GM18868 (cell line): ENCODE results near the gene CCT2.
"Not testable (repeated sequence)": the region's sequence is repeated elsewhere in the genome, so short reads cannot be mapped to it uniquely, and the experiment has no call there.

ENCODE experiments used
- ATAC-seq: cut with Tn5 transposase; IDR thresholded peaks from one replicate; pipeline ENCODE4 v1.9.1; 2021; ENCODE audit warnings: mild to moderate bottlenecking, moderate library complexity; ENCODE audit not compliant: unreplicated experiment

CCT2 gene

GRCh38 chr12:69588527-69588926 lies 3.3 kb downstream of the CCT2 start:
- no peak for ATAC-seq

GRCh38 chr12:69589082-69589481 lies 3.8 kb downstream of the CCT2 start:
- no peak for ATAC-seq

- no peak for ATAC-seq
These were observed 10.4 kb downstream of the CCT2 start for GRCh38 chr12:69595689-69596088.

GRCh38 chr12:69598174-69598753 lies 13.0 kb downstream of the CCT2 start:
- no peak for ATAC-seq

GRCh38 chr12:69600804-69601203 lies 15.5 kb downstream of the CCT2 start:
- ATAC-seq = no peak

GRCh38 chr12:69601962-69602685 lies 16.9 kb downstream of the CCT2 start:
- no peak for ATAC-seq

GRCh38 chr12:69602954-69603353 lies 17.7 kb downstream of the CCT2 start:
- no peak for ATAC-seq

- not testable (repeated sequence) for ATAC-seq
These were observed 18.3 kb downstream of the CCT2 start for GRCh38 chr12:69603556-69603955.

- not testable (repeated sequence) for ATAC-seq
These were observed 19.0 kb downstream of the CCT2 start for GRCh38 chr12:69604275-69604674.

GRCh38 chr12:69608114-69608513 lies 22.9 kb downstream of the CCT2 start:
- no peak for ATAC-seq

GRCh38 chr12:69610126-69610525 lies 24.9 kb downstream of the CCT2 start:
- no peak for ATAC-seq

GRCh38 chr12:69610729-69611128 lies 25.5 kb downstream of the CCT2 start, which contains the start of gene LRRC10:
LRRC10 (minus strand) TSS chr12:69610907; CDS start chr12:69610838, 69 bp downstream.
- ATAC-seq = no peak

- no peak for ATAC-seq
These were observed 28.1 kb downstream of the CCT2 start for GRCh38 chr12:69613351-69613750.

- ATAC-seq = no peak
These were observed 30.8 kb downstream of the CCT2 start for GRCh38 chr12:69616025-69616424.

- no peak for ATAC-seq
These were observed 33.8 kb downstream of the CCT2 start for GRCh38 chr12:69619050-69619449.

- no peak for ATAC-seq
These were observed 34.8 kb downstream of the CCT2 start for GRCh38 chr12:69620077-69620476.

- no peak for ATAC-seq
These were observed 35.7 kb downstream of the CCT2 start for GRCh38 chr12:69620921-69621320.

- ATAC-seq = no peak
These were observed 36.3 kb downstream of the CCT2 start for GRCh38 chr12:69621551-69621950.

GRCh38 chr12:69623970-69624369 lies 38.7 kb downstream of the CCT2 start:
- no peak for ATAC-seq

GRCh38 chr12:69627501-69627900 lies 42.2 kb downstream of the CCT2 start:
- no peak for ATAC-seq

- no peak for ATAC-seq
These were observed 44.9 kb downstream of the CCT2 start for GRCh38 chr12:69630191-69630590.

- no peak for ATAC-seq
These were observed 47.8 kb downstream of the CCT2 start for GRCh38 chr12:69633061-69633460.
